ENCODE data around the gene ALPK1.
"Not testable (repeated sequence)": the region's sequence is repeated elsewhere in the genome, so short reads cannot be mapped to it uniquely, and the experiment has no call there.

ALPK1 gene

DNA sequence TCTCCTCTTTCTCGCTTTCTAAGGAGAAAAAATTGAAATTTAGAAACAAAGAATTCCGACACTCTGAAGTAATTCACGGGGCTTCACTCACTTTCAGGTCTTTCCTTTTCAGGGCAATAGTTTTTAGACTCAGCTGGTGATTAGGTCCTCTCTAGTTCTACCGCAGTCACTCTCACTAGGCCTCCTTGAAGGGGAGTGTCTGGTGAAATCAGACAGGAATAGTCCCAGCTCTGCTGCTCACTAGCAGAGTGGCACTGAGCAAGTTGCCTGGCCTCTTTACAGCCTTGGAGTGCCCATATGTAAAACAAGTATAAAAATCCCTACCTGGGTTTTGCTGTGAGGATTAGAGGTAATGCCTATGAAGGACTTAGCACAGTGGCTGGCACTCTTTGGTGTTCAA is 154.7 kb downstream of the ALPK1 start:
- DNase-seq (ENCODE audit: low spot score) = no peak

- DNase-seq (ENCODE audit: low spot score) = no peak
Measured at GRCh38 chr4:112453321-112453720, 156.2 kb downstream of the ALPK1 start.

DNA sequence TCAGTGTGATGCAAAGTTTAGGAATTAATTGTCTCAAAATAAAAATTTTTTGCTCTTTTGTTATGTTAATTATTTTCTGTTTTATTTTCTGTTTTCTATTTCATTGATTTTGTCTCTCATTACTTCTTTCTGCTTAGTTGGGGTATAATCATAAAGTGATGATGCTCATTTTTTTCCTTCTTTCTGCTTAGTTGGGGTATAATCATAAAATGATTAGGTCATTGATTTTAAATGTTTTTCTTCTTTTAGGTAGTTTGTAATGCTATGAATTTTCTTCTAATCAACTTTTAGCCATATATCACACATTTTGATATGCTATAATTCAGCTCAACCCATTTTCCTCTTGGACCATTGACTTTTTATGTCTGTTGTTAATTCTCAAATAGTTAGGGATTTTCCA is 175.1 kb downstream of the ALPK1 start:
- DNase-seq (ENCODE audit: low spot score) = no peak

GRCh38 chr4:112473985-112474384 is 176.8 kb downstream of the ALPK1 start:
- DNase-seq (ENCODE audit: low spot score) = no peak

DNA sequence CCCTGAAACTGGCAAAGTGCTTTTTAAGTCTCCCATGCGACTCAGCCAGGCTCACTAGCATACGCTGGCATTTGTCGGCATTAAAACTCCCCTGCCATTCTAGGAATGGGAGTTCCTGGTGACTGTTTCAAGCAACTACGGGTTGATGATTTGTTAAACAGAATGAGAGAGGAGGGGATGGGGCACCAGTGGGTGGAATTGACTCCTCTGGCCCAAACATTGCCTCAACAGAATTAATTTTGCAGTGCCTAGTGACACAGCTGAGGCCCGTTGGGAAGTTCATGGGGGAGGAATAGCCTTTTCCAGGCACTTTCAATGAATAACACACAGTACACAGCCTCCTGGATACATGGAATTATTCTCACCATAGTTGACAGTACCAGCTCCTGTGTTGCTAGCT is 188.8 kb downstream of the ALPK1 start:
- DNase-seq (ENCODE audit: low spot score) = no peak

DNA sequence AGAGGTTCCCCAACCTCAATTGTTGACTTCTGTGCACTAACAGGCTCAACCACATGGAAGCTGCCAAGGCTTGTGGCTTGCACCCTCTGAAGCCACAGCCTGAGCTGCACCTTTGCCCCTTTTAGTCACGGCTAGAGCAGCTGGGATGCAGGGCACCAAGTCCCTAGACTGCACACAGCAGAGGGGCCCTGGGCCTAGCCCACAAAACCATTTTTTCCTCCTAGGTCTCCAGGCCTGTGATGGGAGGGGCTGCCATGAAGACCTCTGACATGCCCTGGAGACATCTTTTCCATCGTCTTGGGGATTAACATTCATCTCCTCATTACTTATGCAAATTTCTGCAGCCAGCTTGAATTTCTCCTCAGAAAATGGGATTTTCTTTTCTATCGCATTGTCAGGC is 193.6 kb downstream of the ALPK1 start:
- DNase-seq (ENCODE audit: low spot score) = not testable (repeated sequence)
